Forelimb muscle (tissue), 1 donor: ENCODE measurements around the gene CFAP46. TPM values are rescaled to one million over a fixed set of nuclear protein-coding genes. Genes with fewer than 3 reads are reported as not detected.

Source experiments
- DNase-seq: peaks from one replicate; pipeline ENCODE4 v3.0.0-alpha.2; 2013; ENCODE audit warnings: low read depth
- polyA plus RNA-seq: library from polyadenylated mRNA; unstranded; fragments of 120-200 nt; gene quantifications from one replicate; pipeline ENCODE4 v1.2.1, GENCODE V29; 2013; ENCODE audit not compliant: insufficient read length

The CFAP46 gene
- polyA plus RNA-seq, 1 donor: 0.24 TPM

DNA sequence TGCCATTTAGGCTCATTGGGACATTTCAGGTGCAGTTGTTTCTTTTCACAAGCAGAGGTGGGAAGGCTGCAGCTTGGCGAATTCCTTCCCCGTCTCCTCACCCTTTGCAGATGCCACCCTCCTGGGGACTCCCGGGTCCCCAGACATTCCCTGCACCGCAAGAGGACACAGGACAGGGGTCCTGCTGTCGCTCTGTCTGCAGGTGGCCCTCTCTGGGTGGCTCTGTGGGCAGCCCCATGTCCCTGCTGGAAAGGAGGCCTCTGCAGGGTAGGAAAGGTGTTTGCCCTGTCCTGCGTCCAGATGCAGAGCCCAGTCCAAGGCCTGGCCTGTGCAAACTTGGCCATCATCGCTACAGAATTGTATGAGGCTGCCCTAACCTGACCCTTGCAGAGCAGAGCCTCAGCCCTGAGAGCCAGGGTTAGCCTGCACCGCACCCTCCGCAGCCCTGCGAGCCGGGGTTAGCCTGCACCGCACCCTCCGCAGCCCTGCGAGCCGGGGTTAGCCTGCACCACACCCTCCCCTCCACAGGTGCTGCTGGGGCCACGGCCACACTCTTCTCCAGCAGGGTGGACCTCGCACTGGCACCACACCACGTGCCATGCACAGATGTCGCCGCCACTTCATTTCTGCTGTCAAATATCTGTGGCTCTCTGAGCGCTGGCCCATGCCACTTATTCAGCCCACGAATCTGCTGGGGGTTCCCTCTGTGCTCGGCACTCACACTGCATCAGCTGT lies 61.0 kb downstream of the CFAP46 start:
- no peak for DNase-seq

DNA sequence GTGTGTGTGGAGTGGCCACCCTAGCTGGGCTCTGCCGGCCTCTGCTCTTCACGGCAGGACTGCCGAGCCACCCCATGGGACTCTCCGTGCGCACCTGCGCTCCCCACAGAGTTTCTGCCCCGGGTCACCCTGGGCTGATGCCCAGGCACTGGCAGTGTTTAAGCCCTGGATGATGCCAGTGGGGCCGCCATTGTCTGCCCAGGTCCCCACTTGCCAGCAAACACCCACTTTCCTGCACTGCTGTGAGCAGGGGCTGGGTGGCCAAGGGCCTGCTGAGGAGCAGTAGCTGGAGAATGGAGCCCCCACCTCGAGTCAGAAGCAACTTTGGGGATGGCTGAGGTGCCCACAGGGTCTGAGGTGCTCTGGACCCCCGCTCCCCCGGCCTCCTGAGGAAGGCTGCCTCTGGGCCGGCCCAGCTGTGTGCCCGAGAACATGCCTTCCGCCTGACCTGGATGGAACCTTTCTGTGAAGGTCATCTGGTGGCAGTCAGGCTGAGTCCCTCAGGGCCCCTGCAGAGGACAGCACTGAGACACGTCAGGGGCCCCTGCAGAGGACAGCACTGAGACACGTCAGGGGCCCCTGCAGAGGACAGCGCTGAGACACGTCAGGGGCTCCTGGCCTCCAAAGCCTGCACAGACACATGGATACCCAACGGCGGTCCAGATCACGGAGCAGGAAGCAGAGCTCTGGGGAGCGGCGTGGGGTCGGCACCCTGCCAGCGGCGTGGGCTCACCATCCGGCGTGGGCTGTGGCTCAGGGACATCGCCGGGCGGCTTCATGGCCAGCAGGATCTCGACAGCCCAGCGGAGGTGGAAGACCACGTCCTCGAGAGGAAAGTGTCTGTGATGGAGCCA lies 62.0 kb downstream of the CFAP46 start:
- DNase-seq: no peak

DNA sequence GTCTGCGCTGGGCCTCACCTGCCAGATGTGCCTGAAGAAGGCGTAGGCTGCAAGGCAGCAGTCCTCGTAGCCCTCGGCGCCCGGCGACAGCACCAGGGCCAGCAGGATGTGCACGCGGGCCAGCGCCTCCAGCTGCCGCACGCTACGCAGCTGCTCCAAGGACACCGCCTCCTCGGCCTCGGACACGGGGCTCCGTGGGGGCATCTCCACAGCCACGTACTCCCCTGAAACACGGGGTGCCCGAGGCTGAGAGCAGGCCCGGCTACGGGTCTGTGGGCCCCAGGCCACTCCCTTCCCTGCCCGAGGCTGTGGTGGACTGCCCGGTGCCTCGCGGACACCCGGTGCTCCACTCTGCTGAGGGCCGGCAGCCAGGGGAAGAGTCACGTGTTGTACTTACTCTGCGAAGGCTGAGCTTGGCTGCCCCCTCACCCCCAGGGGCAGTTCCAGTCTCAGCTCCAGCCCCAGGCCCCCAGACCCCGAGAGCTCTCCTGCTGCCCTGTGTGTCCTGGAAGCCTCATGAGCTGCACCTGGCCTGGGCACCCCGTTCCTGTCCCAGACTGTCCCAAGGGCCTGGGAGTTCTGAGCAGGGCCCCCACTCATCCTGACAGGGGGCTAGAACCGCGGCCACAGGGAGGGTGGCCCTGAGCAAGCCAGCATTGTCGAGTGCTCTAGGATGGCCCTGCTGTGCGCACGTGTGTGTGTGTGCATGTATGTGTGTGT lies 62.8 kb downstream of the CFAP46 start:
- DNase-seq: no peak

DNA sequence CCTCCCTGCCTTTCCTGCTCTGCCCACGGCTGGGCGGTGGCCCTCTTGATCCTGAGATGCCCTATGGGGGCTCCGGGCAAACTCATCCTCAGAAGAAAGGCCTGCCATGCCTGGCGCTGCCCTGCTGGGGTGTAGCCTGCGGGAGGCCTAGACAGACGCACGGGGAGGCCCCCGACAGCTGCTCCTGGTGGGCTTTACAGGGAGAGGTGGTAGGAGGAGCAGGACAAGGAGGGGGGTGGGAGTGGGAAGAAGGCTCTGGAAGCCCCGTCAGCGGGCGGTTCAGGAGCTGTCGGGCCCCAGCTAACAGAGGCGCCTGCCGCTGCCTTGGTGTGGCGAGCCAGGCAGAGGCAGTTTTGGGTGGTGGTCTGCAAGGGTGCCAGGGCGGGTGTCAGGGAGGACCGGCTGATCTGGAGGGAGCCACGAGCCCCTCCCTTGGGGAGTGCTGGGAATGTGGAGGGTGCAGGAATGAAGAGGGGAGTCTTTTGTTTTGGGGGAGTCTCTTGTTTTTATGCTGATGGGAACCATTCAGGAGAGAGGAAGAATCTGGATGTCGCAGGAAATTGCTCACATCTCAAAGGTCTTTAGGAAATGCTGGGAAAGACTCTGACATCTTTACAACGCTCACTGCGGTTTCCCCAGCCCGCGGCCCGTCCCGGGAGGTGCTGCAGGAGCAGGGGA lies 63.5 kb downstream of the CFAP46 start:
- no peak for DNase-seq

DNA sequence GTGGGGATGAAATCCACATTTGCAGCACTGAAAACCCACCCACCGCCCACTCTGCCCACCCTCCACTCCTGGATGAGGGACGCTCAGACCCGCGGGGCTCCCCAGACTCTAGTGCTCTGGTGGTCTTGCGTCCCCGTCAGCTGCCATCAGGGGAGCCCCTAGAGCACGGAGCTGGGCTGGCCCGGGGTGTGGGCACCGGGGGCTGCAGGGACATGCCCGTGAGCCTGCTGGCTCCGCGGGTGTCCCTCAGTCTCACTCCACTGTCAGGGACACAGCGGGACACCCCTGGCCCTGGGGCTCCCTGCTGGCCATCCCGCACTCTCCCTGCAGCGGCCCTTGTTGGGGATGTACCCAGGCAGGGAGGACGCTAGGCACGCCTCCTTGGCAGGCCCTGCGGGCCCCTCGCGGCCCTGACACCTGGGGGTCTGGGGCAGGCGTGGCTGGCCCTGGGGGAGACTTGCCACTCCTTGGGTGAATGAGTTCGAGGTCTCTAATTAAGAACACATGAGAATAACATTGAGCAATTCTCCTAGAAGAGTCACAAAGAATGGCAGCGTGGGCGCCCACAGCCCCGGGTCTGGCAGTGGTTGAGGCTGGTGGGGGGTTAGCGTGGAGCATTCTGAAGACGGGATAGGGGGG lies 64.2 kb downstream of the CFAP46 start:
- no peak for DNase-seq

DNA sequence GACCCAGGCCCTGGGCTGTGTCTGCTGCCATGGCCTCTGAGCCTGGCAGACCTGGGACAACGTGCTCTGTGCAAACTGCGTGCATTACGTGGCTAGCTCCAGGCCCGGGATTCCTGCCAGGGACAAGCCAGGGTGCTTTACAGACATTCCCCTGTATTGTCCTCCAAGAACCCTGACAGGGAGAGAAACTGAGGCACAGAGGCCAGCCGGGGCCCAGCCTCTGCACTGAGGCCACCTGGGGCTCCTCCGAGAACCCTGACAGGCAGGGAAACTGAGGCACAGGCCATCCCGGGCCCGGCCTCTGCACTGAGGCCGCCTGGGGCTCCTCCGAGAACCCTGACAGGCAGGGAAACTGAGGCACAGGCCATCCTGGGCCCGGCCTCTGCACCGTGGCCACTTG lies 64.9 kb downstream of the CFAP46 start:
- no peak for DNase-seq

DNA sequence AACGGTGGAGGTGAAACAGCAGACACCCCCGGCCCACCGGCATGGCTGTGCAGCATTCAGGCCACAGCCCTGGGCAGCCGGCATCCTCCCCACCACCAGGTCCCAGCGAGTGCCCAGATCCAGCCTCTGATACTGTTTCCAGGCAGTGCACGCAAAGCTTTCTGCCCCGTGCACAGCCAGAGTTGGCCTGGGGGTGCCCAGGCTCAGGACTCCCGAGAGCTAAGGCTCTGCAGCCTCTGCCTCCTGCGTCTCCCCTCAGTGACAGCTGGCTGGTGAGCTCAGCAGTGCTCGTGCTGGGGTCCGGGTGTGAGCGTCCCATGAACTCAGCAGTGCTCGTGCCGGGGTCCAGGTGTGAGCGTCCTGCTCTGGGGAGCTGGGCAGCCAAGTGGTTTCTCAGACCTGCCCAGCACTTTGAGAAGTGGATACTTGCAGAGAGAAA lies 65.4 kb downstream of the CFAP46 start:
- DNase-seq: no peak

DNA sequence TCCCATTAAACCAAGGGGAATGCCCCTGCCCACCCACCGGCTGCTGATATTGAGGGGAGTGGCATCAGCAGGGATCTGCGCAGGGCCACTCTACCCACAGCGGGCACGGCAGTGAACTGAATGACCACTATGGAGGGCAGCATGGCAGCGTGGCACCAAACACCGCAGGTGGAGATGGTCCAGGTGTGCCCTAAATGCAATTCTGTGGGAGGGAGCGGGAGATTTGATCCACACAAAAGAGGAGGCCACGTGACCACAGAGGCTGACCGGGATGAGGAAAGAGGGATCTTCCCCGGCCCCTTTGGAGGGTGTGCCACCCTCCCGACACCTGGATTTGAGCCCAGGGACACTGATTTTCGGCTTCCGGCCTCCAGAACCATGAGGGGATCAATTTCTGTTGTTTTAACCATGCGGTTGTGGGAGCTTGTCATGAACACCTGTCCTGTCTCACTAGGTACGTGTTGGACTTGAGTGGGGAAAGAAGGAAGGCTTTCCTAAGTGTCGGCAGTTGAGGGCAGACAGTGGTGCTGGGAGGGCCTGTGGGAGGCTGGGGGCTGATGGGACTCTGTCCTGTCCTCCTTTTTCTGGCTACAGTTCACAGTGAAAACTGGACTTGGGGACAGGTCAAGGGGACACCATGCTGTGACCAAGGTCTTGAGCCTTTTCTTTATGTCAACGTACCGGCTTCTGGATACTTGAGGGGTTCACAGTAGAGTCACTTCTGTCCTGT lies 66.1 kb downstream of the CFAP46 start:
- DNase-seq: no peak

DNA sequence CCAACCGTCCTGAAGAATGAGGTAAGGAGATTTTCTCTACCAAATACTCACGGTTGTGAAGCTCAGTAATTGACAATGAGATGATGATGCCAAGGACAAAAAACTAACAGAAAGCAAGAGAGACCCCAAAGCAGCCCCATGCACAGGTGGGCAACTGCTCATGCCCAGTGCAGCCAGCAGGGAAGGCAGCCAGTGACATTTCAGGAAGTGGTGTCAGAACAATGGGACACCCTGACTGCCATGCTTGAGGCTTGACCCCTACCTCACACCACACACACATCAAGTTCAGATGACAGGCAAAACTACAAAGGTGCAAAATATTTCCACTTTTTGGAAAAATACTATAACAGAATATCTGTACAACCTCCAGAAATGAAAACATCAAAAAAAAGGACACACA lies 66.9 kb downstream of the CFAP46 start:
- DNase-seq: no peak

DNA sequence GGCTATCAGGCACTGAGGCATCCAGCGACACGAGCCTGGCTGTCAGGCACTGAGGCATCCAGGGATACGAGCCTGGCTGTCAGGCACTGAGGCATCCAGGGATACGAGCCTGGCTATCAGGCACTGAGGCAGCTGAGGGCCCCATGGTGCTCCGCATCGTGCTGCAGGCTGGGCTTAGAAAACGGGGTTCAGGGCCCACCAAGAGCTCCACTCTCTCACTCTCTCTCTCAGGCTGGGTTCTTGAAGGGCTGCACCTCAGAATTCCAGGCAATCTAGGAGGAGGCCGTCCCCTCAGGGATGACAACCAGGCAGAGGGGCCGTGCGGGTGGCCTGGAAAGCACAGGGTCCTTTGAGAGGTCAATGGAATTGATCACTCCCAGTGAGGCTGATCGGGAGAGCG lies 69.0 kb downstream of the CFAP46 start:
- no peak for DNase-seq

DNA sequence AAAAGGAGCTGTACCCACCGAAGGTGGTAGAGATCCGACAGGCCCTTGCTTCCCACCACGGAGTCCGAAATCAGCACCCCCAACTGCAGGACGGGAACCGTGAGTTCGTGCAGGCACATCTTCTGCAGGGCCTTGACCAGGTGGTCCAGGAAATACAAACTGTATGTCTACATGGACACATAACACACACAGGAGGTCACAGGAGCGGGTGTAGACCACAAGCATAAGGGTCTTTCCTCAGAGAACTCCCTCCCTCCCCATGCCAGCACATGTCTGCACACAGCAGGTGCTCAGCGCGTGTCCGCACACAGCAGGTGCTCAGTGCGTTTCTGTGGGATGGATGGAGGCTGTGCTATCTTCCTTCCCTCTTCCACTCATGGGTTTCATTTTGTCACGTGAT lies 69.7 kb downstream of the CFAP46 start:
- DNase-seq: no peak

DNA sequence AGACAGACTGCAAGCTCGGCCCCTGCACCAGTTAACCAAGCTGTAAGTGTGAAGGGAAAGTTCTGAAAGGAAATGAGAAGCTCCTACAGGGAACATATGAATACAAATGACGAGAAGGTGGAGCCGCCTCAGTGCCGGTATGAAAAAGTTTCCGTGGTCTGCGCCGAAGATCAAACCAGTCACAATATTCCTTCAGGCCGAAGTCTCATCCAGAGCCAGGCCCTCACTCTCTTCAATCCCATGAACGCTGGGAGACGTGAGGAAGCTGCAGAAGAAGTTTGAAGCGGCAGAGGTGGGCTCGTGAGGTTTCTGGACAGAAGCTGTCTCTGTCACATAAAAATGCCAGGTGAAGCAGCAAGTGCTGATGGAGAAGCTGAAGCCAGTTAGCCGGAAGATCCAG lies 71.9 kb downstream of the CFAP46 start:
- DNase-seq: no peak

DNA sequence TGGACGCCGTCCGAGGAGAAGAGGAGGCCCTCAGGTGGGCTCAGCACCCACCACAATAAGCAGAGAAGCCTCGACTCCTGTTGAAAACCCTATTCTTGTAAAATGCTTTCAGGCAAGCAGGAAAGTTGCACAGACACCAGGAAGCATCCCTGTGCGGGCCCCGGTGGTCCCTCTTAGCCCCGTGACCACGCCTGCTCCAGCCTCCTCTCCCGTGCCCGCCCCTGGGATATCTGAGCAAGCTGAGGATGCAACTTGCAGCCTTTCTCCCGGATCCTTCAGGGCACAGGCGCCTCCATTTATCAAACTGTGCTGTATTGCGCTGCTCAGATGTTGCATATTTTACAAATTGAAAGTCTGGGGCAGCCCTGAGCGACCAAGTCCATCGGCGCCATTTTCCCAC lies 72.7 kb downstream of the CFAP46 start:
- no peak for DNase-seq

DNA sequence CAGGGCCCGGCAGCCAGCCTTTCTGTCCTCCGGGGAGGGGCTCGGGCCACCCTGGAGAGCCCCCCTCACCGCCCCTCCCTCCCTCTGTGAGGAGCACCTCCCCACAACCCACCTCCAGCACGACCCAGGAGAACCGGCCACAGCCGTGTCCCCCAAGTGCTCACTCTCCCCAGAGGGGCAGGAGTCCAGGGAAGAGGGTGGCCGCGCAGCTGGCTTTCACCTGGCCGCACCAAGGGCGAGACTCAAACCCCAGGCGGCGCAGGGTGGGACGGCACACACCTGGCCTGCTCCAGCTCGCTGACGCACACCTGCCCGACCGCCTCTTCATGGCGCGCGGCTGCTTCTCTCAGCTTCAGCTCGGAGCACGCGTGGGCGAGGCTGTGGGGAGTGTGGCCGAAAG lies 73.4 kb downstream of the CFAP46 start:
- DNase-seq: no peak

DNA sequence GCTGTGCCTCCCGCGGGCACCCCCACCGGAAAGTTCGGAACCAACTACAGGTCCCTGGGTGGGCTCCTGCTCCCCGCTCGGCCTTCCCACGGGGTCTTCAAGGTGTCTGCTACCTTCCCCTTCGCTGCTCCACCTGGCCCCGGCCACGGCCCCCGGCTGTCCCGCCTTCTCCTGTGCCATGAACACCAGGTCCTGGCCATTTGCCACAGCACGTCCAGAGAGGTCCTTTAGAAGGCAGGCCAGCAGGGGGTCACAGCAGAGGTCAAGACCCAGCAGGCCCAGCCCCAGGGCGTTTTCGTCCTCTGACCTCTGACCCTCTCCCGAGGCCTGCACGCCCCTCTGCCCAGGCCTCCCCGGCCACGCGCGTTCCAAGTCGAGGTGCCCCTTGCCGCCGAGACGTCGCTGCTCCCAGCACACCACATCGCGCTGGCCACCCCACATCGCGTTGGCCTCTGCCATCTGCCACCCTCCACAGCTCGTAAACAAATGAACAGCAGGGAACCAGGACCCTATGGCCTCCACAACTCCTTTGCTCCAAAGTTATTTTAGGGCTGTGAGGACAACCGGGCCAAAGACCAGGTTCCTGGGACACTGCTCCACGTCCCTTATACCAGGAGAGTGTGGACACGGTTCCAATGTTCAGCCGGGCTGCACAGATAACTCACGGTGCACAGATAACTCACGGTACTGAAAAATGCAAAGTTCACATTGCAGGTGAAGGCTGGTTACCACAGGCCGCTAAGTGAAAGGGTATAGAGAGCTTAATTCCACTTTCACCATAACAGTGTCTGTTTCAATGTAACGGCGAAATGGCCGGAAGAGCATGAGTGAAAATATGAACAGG lies 74.3 kb downstream of the CFAP46 start:
- no peak for DNase-seq

DNA sequence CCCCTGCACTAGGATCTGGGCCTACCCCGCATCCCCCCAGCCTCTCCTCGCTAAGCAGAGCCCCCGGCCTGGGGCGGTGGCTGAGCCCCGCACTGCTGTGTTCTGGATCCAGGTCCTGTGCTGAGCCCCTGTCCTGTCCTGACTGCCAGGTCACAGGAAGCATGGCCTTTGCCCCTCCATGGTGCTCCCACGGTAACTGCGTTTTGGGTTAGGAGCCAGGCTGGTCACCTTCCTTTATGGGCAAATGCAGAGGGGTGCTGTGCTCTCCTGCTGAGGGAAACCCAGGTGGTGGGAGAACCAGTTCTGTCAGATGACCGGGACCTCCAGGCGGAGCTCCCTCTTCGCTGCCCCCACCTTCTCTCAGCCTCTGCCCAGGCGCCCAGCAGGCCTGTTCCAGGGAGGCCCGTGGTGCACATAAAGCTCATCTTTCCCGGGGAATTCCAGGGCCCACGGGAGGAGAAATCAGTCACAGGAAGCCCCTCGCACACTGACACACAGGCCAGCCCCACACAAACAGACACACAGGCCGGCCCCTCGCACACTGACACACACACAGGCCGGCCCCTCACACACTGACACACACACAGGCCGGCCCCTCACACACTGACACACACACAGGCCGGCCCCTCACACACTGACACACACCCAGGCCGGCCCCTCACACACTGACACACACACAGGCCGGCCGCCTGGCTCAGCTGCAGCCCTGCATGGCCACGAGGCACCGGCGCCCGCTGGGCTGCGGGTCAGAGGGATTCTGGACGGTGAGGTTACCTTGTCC lies 75.6 kb downstream of the CFAP46 start:
- no peak for DNase-seq

DNA sequence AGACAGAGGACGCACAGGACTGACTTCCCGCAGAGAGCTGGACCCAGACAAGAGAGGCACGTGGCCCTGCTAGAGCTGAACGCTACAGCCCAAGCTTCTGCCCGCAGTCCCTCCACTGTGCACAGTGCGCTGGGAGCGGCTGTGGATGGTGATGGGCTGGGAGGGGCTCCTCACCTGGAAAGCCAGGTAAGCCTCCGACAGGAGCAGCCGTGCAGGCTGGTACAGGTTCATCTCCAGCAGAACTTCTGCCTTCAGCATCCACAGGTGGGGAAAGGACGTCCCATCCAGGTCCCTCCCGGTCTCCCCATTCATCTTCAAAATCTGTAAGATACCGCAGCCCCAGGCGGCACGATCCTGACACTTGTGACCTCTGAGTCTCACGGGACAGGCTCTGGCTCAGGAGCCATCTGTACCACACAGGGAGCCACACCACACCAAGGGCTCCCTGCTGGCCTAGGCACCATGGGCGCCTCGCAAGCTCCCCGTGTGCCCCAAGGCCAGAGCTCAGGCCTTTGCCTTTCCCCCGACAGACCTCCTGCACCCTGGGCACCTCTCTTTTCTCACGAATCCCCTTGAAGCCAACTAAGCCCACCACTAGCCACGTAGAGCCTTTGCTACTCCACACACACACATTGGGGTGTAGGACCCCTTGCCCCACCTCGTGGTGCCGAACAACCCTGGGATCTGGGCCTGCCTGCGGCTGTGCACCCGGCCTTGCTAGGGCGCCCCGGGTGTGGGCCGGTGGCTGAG lies 76.3 kb downstream of the CFAP46 start:
- no peak for DNase-seq

DNA sequence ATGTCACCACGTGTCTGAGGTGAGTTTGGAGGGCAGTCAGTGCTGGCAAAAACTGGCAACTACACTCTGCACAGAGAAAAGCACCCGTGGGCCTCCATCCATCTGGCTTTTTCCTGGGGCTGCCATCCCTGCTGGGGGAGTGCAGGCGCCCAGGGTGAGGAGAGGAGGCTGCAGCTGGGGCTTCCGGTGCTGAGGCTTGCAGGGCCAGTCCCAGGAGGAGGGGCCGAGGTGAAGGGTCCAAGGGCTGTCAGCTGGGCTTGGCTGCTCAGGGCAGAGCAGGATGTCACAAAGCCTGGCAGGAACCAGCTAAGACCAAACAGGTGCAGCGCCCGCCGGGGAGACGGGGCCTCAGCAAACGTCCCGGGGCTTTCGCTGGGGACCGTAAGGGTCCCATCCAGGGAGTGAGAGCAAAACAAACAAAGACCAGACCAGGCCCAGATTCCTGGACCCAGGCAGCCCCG lies 77.2 kb downstream of the CFAP46 start:
- no peak for DNase-seq
